Mucosa of stomach (tissue), 1 donor: ENCODE data around the gene TAF10.

Experiments used
- H3K27me3 ChIP-seq: one replicate; pipeline ENCODE4 v1.7.0; 2013; ENCODE audit warnings: mild to moderate bottlenecking, low read length; ENCODE audit not compliant: control insufficient read depth, insufficient read depth
- H3K36me3 ChIP-seq: one replicate; pipeline ENCODE4 v1.7.0; 2013; ENCODE audit warnings: low read length; ENCODE audit not compliant: control insufficient read depth, insufficient read depth
- H3K4me1 ChIP-seq: one replicate; pipeline ENCODE4 v1.7.0; 2013; ENCODE audit warnings: mild to moderate bottlenecking, low read length; ENCODE audit not compliant: control insufficient read depth, insufficient read depth
- H3K4me3 ChIP-seq: one replicate; pipeline ENCODE4 v1.7.0; 2013; ENCODE audit warnings: low read length
- H3K9ac ChIP-seq: one replicate; pipeline ENCODE4 v1.7.0; 2013; ENCODE audit warnings: mild to moderate bottlenecking, low read length, moderate library complexity
- H3K9me3 ChIP-seq: one replicate; pipeline ENCODE4 v1.7.0; 2013; ENCODE audit warnings: mild to moderate bottlenecking, low read length, moderate library complexity; ENCODE audit not compliant: control insufficient read depth
- donor health status: Pancreatic carcinoma.

The TAF10 gene

DNA sequence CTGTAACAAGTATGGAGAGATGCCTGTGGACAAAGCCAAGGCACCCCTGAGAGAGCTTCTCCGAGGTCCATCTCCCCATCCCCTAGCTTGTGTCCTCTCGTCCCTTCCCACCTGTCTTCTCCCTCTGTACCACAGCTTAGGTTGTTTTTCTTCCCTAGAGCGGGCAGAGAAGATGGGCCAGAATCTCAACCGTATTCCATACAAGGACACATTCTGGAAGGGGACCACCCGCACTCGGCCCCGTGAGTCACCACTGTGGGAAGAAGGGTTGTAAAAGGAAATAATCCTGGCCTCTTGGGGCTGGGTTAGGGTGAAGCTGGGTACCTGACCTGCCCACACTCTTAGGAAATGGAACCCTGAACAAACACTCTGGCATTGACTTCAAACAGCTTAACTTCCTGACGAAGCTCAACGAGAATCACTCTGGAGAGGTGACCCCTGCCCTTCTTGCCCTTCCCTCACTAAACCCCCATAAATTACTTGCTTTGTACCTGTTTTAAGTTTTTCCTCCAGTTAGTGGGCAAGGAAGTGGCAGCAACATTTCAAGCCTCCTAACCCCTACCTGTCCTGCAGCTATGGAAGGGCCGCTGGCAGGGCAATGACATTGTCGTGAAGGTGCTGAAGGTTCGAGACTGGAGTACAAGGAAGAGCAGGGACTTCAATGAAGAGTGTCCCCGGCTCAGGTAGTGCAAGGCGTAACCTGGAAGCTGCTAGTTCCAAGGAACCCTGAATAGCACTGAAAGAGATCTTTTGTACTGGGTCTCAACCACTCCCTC, 3.1 kb downstream of the TAF10 start:
- Histone ChIP-seq H3K27me3 (no peaks in the 10 kb centered on the region), H3K4me3 (no peak overlapping the region), H3K4me1 (peaks cover 45% of the 10 kb centered on the region), H3K36me3 (peaks cover 31% of the 10 kb centered on the region), H3K9me3 (no peaks in the 10 kb centered on the region), H3K9ac (no peak overlapping the region)

DNA sequence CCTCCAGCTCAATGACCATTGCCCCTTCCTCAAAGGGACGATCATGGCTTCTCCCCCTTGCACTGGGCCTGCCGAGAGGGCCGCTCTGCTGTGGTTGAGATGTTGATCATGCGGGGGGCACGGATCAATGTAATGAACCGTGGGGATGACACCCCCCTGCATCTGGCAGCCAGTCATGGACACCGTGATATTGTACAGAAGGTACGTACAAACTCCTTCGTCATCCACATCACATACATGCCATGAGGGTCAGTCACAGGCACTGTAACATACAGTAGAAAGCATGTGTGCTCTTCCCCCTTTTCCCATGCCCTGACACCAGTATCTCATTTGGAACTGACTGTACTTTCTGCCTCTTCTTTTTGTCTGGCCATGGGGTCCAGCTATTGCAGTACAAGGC, 4.0 kb downstream of the TAF10 start:
- Histone ChIP-seq H3K4me1 (peaks cover 40% of the 10 kb centered on the region), H3K9ac (peak overlapping the region; percentile 4), H3K4me3 (no peak overlapping the region), H3K36me3 (peaks cover 31% of the 10 kb centered on the region), H3K27me3 (no peaks in the 10 kb centered on the region), H3K9me3 (no peaks in the 10 kb centered on the region)

DNA sequence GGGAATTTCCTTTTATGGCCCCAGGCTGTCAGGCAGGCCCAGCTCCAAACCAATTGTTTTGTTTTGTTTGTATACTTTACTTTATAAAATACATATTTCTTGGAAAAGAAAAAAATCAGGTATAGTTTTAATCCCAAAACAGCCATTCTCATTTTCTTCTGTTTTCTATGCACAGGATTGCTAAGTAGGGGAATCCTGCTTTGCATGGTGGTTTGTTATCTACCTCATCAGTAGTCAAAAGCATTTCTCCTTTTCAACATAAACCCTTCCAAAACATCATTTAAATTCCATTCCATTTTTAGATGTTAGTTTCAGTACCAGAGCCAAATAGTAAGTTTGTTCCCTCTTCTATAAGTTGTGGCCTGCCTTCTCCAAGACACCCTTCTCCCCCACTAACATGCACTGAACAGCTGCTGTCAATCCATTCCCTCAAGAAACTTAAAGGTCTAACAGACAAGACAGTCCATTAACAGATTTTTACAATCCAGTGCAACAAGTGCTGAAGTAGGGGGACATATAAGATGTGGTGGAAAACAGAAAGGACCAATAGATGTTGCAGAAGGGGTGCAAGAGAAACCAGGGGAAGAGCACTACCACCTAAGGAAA, 4.7 kb downstream of the TAF10 start:
- Histone ChIP-seq H3K27me3 (no peaks in the 10 kb centered on the region), H3K4me1 (peaks cover 44% of the 10 kb centered on the region), H3K9ac (peak overlapping the region; percentile 22), H3K4me3 (no peak overlapping the region), H3K36me3 (peaks cover 31% of the 10 kb centered on the region), H3K9me3 (no peaks in the 10 kb centered on the region)

DNA sequence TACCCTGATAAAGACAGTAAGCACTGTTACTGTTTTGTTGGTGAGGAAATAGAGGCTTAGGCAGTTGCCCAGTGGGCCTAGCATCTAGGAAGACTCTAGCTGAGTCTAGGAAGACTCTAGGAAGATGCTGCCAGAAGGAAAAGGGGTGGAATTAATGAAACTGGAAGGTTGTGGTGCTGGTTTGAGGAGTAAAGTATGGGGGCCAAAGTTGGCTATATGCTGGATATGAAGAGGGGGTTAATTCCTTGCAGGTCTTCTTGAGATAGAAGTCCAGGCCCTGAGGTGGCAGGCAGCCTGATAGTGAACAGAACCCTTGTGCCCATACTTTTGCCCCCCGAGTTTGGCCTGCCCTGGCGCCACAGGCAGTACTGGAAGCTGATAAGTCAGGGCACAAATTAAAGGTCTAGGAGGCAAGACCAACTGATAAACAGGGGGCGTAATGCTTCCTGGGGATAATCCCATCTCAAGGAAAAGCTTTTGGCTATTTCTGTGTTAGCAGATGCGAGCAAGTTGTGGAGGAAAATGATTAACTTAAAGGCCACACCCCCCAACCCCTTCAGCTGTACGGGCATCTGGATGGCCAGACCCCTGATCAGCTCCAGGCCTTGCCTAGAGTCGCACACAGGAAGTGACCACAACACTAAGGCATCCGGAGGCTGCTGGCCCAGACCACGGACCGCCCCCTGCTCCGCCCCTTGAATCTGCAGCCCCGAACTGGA, 5.4 kb downstream of the TAF10 start:
- Histone ChIP-seq H3K4me3 (peak overlapping the region; percentile 32), H3K9ac (peak overlapping the region; percentile 56), H3K9me3 (no peaks in the 10 kb centered on the region), H3K4me1 (peaks cover 51% of the 10 kb centered on the region), H3K36me3 (peaks cover 31% of the 10 kb centered on the region), H3K27me3 (no peaks in the 10 kb centered on the region)

DNA sequence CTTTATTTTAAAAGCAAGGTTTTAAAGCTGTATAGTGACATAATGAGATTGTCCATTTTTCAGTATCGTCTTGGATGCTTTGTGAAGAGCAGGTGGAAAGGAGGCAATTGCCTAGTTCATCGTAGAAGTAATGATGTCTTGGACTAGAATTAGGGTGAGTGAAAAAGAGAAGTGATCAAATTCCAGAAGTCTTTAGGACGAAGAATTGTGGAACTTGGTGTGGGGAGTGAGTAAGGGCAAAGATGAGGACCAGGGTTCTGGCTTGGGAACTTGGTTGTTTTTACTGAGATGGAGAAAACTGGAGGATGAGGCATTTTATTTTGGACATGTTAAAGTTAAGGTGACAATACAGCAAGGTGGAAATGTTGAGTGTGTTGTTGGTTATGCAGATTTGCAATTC, 7.2 kb downstream of the TAF10 start:
- Histone ChIP-seq H3K4me1 (peaks cover 40% of the 10 kb centered on the region), H3K36me3 (peaks cover 26% of the 10 kb centered on the region), H3K27me3 (no peaks in the 10 kb centered on the region), H3K9me3 (no peaks in the 10 kb centered on the region), H3K4me3 (no peak overlapping the region), H3K9ac (peak overlapping the region; percentile 99)

DNA sequence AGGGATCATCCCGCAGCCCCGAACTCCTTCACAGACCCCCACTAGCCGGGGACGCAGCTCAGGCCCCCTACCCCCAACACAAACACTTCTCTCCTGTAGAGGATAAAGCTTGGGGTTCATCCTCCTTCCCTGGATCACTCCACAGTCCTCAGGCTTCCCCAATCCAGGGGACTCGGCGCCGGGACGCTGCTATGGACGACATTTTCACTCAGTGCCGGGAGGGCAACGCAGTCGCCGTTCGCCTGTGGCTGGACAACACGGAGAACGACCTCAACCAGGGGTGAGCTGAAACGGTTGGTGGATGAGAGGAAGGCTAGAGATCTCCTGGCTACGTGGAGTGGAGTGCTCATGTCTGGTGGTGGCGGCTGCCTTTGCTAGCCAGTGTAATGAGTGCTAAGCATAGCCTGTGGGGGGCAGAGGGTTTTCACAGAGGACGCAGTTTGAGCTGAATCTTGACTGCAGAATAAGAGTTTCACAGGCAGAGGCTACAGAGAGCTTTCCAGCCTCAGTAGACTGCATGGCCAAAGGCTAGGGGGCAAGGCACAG, 7.9 kb downstream of the TAF10 start:
- no peaks in the 10 kb centered on the region for H3K27me3 ChIP-seq
- peak overlapping the region; percentile 98 for H3K4me3 ChIP-seq
- no peaks in the 10 kb centered on the region for H3K9me3 ChIP-seq
- peak overlapping the region; percentile 99 for H3K9ac ChIP-seq
- H3K4me1 ChIP-seq = peaks cover 37% of the 10 kb centered on the region
- peaks cover 28% of the 10 kb centered on the region for H3K36me3 ChIP-seq

DNA sequence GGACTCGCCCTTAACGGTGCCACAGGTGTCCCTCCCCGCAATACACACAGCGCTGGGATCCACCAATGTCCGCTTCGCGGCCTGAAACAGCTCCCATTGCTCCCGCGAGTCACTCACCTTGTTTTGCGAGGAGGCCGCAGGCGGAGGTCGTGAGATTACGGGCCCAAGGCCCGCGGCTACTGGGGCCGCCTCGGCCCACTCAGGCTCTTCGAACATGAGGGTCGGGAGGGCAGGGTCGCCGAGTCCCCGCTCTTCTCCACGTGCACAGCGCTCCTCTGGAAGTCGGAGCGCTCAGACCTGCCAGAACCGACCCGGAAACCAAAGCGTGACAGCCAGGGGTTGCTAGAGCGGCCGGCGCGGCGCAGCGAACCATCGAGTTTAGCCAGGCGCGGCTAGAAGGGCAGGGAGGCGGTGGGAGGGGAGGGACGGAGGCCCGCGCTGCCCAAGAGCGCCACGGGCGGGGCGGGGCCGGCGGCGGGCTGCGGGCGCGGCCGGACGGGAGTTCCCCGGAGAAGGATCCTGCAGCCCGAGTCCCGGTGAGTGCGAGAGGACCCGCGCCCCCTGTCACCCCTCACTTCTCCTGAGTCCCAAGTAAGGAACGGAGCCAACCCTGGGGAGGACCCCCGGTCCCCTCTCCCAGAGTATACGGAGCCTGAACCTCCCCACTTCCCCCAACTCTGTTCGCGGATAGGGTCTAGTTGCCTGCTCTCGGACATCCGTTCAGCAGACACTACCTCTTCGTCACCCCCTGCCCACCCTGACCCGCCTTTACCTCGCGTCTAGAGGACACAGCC, 8.5 kb downstream of the TAF10 start, which contains the start of the genes ILK and RRP8:
Gene ILK (plus strand): TSS at position 488 of the 794 bp plus-strand sequence. CDS start 498 bp downstream, outside the sequence.
Gene RRP8 (minus strand): TSS at position 330 of the 794 bp plus-strand sequence. CDS start 114 bp downstream, at position 216.
- Histone ChIP-seq H3K27me3 (no peaks in the 10 kb centered on the region), H3K9me3 (no peaks in the 10 kb centered on the region), H3K4me3 (peak within 1 kb of the TSS; percentile 98), H3K4me1 (peaks cover 41% of the 10 kb centered on the region), H3K36me3 (peaks cover 21% of the 10 kb centered on the region), H3K9ac (peak within 1 kb of the TSS; percentile 99)

DNA sequence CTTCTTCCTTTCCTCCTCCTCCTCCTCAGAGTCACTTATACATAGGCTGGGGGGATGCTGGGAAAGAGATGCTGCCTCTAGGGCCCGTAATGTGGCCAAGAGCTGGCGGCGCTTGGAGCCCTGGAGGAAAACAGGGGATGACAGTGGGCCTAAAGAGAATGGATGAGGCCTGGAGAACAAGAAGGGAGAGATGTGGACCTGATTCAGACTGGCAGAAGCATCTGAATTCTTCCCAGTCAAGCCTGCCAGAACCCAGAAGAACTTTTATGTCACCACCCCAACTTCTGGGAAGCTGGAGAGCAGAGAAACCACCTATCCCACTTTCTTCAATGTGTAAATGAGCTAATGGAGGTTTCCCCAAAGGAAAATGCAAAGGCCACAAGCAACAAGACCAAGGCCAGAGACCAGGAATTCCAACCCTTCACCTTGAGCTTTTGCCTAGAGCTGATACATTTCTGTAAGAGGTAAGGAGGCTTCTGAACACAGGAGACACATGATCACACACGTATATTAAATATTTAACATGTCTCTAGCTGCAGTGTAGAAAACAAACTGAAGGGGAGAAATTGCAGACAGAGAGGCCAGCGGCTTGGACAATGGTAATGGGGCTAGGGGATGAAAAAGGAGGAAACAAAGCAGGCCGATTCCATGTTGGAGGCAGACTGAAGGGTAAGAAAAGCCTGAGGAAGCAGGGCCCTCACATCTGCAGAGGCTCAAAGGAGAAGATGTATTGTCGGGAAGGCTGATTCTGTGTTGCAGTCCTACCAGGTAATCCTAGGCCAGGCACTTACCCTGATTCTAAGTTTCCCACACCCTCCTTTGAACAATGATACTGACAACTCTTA, 9.7 kb downstream of the TAF10 start:
- peak overlapping the region; percentile 99 for H3K9ac ChIP-seq
- H3K4me3 ChIP-seq = peak overlapping the region; percentile 98
- no peaks in the 10 kb centered on the region for H3K9me3 ChIP-seq
- peaks cover 13% of the 10 kb centered on the region for H3K36me3 ChIP-seq
- no peaks in the 10 kb centered on the region for H3K27me3 ChIP-seq
- peaks cover 34% of the 10 kb centered on the region for H3K4me1 ChIP-seq

DNA sequence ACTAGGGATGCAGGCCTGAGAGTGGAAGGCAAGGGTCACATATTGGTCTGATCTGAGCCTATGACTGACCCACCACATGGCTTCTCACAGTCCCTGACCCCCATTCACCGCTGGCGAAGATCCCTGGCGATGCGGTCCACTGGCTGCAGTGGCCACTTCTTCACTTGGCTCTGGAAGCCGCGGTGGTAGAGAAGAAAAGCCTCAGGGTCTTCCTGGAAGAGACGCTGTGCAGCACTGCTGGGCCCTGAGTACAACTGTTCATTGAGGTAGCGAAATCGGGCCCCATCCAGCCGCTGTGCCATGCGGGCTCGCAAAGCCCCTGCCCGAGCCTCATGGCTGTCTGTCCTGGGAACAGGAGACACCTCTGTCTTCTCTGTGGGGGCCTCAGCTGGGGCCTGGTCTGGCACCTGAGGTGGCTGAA, 11.0 kb downstream of the TAF10 start:
- Histone ChIP-seq H3K27me3 (no peaks in the 10 kb centered on the region), H3K36me3 (peaks cover 13% of the 10 kb centered on the region), H3K9me3 (no peaks in the 10 kb centered on the region), H3K9ac (no peak overlapping the region), H3K4me1 (peaks cover 23% of the 10 kb centered on the region), H3K4me3 (no peak overlapping the region)

DNA sequence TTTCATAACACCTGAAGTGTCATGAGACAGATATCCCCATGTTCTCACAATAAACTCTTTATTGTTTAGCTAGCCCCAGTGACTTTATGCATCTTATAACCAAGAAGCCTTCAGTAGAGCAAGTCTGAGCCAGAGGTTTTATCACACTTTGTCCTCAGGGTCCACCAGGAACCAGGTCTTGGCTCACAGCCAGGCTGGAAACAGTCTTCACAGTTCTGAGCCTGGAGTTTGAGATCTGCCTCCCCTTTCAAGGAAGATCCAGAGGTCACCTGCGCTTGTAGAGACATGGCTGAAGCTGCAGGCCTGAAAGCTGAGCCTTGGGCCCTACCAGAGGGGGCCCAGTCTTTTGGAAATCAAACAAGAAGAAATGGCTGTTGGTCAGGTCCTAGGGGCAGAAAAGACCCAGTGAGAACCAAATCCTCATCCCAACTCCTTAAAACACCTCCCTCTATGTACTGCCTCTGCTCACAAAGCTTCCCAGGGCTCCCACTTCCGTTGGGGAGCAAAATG, 12.1 kb downstream of the TAF10 start:
- no peak overlapping the region for H3K9ac ChIP-seq
- H3K4me3 ChIP-seq = no peak overlapping the region
- H3K36me3 ChIP-seq = peaks cover 13% of the 10 kb centered on the region
- H3K9me3 ChIP-seq = no peaks in the 10 kb centered on the region
- no peaks in the 10 kb centered on the region for H3K27me3 ChIP-seq
- H3K4me1 ChIP-seq = peaks cover 20% of the 10 kb centered on the region
